B cell (primary cell): ENCODE measurements around the gene HHIPL1. TPM values are rescaled to one million over a fixed set of nuclear protein-coding genes. Genes with fewer than 3 reads are reported as not detected.

ENCODE experiments used
- ATAC-seq: fragments of 200-7000 bp; cut with Tn5 transposase; one replicate; pipeline ENCODE4 v1.10.0; 2021; ENCODE audit warnings: low read depth, mild to moderate bottlenecking, moderate number of reproducible peaks, moderate library complexity
- CTCF ChIA-PET: fragments of 350-600 bp; sonication (Branson Sonifier 250); formaldehyde crosslinking; loops from one replicate; lab custom pipeline; 2021; ENCODE audit warnings: antibody characterized with exemption, inconsistent platforms; lab: Charles Lee
- POLR2A ChIA-PET: fragments of 350-600 bp; sonication (Branson Sonifier 250); formaldehyde crosslinking; loops from one replicate; lab custom pipeline; 2021; ENCODE audit warnings: antibody characterized with exemption; lab: Charles Lee
- DNase-seq: peaks from one replicate; pipeline ENCODE4 v3.0.0; 2013
- H2AFZ ChIP-seq: 2 replicates; pipeline ENCODE4 v1.6.1; 2012; ENCODE audit warnings: mild to moderate bottlenecking, low read depth, low read length; ENCODE audit not compliant: insufficient read depth, poor library complexity, severe bottlenecking
- H3K27ac ChIP-seq, 2 donors: 1 replicate in 1 of 2; 2 replicates in 1 of 2; pipeline ENCODE4 v1.5.1; 2012 to 2013; ENCODE audit warnings: low read length in 2 of 2, mild to moderate bottlenecking in 2 of 2, moderate library complexity in 1 of 2
- H3K27me3 ChIP-seq, 4 experiments: fragments of 200-600 bp in 1 of 4; sonication (generic) in 1 of 4; replicated peaks in 1 of 4; 1 replicate in 2 of 4; 2 replicates in 2 of 4; pipeline versions ENCODE4 v1.6.1 to v1.7.0; 2013 to 2016; ENCODE audit warnings: low read length in 3 of 4, mild to moderate bottlenecking in 2 of 4, mixed read lengths in 1 of 4, moderate library complexity in 1 of 4; ENCODE audit not compliant: insufficient read depth in 4 of 4, control insufficient read depth in 3 of 4; ENCODE audit errors: control extremely low read depth in 1 of 4
- H3K36me3 ChIP-seq, 2 experiments: replicated peaks in 1 of 2; 1 replicate in 1 of 2; 2 replicates in 1 of 2; pipeline versions ENCODE4 v1.6.1 to v1.7.1; 2013; ENCODE audit warnings: low read length in 1 of 2; ENCODE audit not compliant: insufficient read depth in 2 of 2, control insufficient read depth in 1 of 2; ENCODE audit errors: control extremely low read depth in 1 of 2, extremely low read depth in 1 of 2
- H3K4me1 ChIP-seq, 2 donors: fragments of 200-600 bp in 1 of 2; sonication (generic) in 1 of 2; 1 replicate in 1 of 2; 2 replicates in 1 of 2; pipeline versions ENCODE4 v1.5.1 to v1.6.1; 2013 to 2017; ENCODE audit warnings: low read length in 2 of 2; ENCODE audit not compliant: control insufficient read depth in 2 of 2, insufficient read depth in 2 of 2
- H3K4me2 ChIP-seq: replicated peaks from 2 replicates; pipeline ENCODE3; 2012; ENCODE audit warnings: mild to moderate bottlenecking, low read depth, low read length; ENCODE audit not compliant: poor library complexity, severe bottlenecking
- H3K4me3 ChIP-seq, 5 experiments: fragments of 200-600 bp in 1 of 5; sonication (generic) in 1 of 5; 1 replicate in 3 of 5; 2 replicates in 2 of 5; pipeline versions ENCODE4 v1.5.1 to v1.7.0; 2011 to 2016; ENCODE audit warnings: low read length in 4 of 5, mild to moderate bottlenecking in 4 of 5, low read depth in 2 of 5, control low read depth in 1 of 5, moderate library complexity in 1 of 5; ENCODE audit not compliant: insufficient read depth in 1 of 5; ENCODE audit errors: control extremely low read depth in 1 of 5, extremely low read depth in 1 of 5
- H3K79me2 ChIP-seq: fragments of 200-600 bp; sonication (generic); one replicate; pipeline ENCODE4 v1.6.0; 2016; ENCODE audit warnings: low read length; ENCODE audit not compliant: control insufficient read depth, insufficient read depth
- H3K9ac ChIP-seq: fragments of 200-600 bp; sonication (generic); 2 replicates; pipeline ENCODE4 v1.6.1; 2017; ENCODE audit warnings: mild to moderate bottlenecking, low read length, moderate library complexity
- H3K9me3 ChIP-seq, 3 donors: one replicate each; pipeline versions ENCODE4 v1.6.1 to v1.7.1; 2013; ENCODE audit warnings: low read length in 2 of 3; ENCODE audit not compliant: control insufficient read depth in 2 of 3, insufficient read depth in 1 of 3; ENCODE audit errors: control extremely low read depth in 1 of 3
- H4K20me1 ChIP-seq: 2 replicates; pipeline ENCODE4 v1.6.0; 2012; ENCODE audit warnings: mild to moderate bottlenecking, low read length; ENCODE audit not compliant: insufficient read depth, control insufficient read depth, poor library complexity, severe bottlenecking
- H3K27ac Mint-ChIP-seq: one replicate; pipeline ENCODE4 v1.8.0; 2021; ENCODE audit warnings: mixed read lengths
- H3K27me3 Mint-ChIP-seq: one replicate; pipeline ENCODE4 v1.8.0; 2021; ENCODE audit warnings: mixed read lengths
- H3K4me1 Mint-ChIP-seq: one replicate; pipeline ENCODE4 v1.8.0; 2021; ENCODE audit warnings: mixed read lengths
- H3K4me3 Mint-ChIP-seq: one replicate; pipeline ENCODE4 v1.8.0; 2021; ENCODE audit warnings: mixed read lengths
- H3K9me3 Mint-ChIP-seq: one replicate; pipeline ENCODE4 v1.8.0; 2022; ENCODE audit warnings: mixed read lengths; ENCODE audit not compliant: insufficient read depth
- CTCF ChIP-seq: fragments of 200-600 bp; IDR thresholded peaks from one replicate; pipeline ENCODE4 v1.8.0; 2022; ENCODE audit warnings: antibody characterized with exemption, mild to moderate bottlenecking
- EZH2 ChIP-seq: IDR thresholded peaks from 2 replicates; pipeline ENCODE4 v1.6.1; 2012; ENCODE audit warnings: borderline replicate concordance, low read depth, mild to moderate bottlenecking, moderate library complexity, low read length; ENCODE audit not compliant: insufficient read depth, poor library complexity, severe bottlenecking
- WGBS: methylation state at CpG from one replicate; pipeline ENCODE4 v1.1.5; 2013; ENCODE audit warnings: missing lambda C conversion rate; ENCODE audit not compliant: insufficient coverage; 5-methylcytosine and 5-hydroxymethylcytosine counted together
- intact Hi-C: fragments of 100-400 bp; cut with micrococcal nuclease; formaldehyde crosslinking; loops from one replicate; pipeline ENCODE4 v1.10.0; 2022
- polyA plus RNA-seq: library from polyadenylated mRNA; depleted of rRNA; stranded (reverse); fragments of >200 nt; gene quantifications from 2 replicates; pipeline ENCODE4 v1.2.3, GENCODE V29; 2012
- total RNA-seq, 2 donors: library from RNA; stranded (reverse); fragments of 120-200 nt in 1 of 2; gene quantifications; 1 replicate in 1 of 2; 2 replicates in 1 of 2; pipeline versions ENCODE4 v1.2.3 to v1.2.4, GENCODE V29; 2013 to 2022

Gene HHIPL1
- total and polyA plus RNA-seq, 2 donors (not counting 1 experiment from before 2014, with no cell fraction given), result not detected

- CTCF ChIA-PET, result no interaction called here
- no peak overlapping the region for H3K27ac ChIP-seq
- Mint-ChIP-seq H3K4me1 (peaks cover 9% of the 10 kb centered on the region), H3K27me3 (peaks cover 18% of the 10 kb centered on the region), H3K9me3 (no peaks in the 10 kb centered on the region), H3K27ac (no peak overlapping the region), H3K4me3 (no peak overlapping the region)
- no peak overlapping the region for H2AFZ ChIP-seq
- ATAC-seq, result no peak
- H3K4me1 ChIP-seq, result peaks cover 0 to 6% of the 10 kb centered on the region in 2 donors
- POLR2A ChIA-PET, result no interaction called here
- 85% methylated on average over 10 of the region's 14 CpGs for WGBS
- H3K4me2 ChIP-seq, result no peak overlapping the region
- no peaks in the 10 kb centered on the region for H4K20me1 ChIP-seq
- TF ChIP-seq CTCF, result no peak
- TF ChIP-seq EZH2, result no peak
- H3K79me2 ChIP-seq, result no peaks in the 10 kb centered on the region
- peaks cover 0 to 4% (median 0%) of the 10 kb centered on the region in 3 donors for H3K9me3 ChIP-seq
- peaks cover 0 to 19% (median 1%) of the 10 kb centered on the region in 4 experiments for H3K27me3 ChIP-seq
- intact Hi-C loops, result no loop called here
- no peak overlapping the region for H3K9ac ChIP-seq
- H3K4me3 ChIP-seq, result no peak overlapping the region
- no peak for DNase-seq
- no peaks in the 10 kb centered on the region for H3K36me3 ChIP-seq
These were observed 25.7 kb downstream of the HHIPL1 start for GRCh38 chr14:99670361-99671234.
